ENCODE results near the gene MATN4.

DNA sequence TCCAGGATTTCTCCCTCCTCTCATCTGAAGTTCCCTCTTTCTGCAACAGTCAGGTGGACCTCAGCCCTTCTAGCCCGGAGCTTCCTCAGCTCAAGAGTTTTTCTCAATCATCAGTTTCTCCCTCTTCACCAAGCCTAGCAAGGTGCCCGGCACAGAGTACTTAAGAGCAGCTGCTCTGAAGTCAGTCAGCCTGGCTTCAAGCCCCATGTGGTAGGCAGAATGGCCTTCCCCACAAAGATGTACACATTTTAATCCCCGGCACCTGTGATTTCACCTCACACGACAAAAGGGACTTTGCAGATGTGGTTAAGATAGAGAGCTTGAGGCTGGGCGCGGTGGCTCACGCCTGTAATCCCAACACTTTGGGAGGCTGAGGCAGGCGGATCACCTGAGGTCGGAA, 16.6 kb downstream of the MATN4 start:
- no peak for TF ChIP-seq EZH2 (IDR thresholded peaks at IDR 0.05; ENCODE audit: borderline replicate concordance, insufficient read depth, low read length, poor library complexity, severe bottlenecking)
- TF ChIP-seq SMC3 (conservative IDR thresholded peaks at IDR 0.05; ENCODE audit: poor library complexity) = no peak
- TF ChIP-seq POLR2AphosphoS5 (IDR thresholded peaks at IDR 0.05) = no peak
- TF ChIP-seq, protein P1, sequence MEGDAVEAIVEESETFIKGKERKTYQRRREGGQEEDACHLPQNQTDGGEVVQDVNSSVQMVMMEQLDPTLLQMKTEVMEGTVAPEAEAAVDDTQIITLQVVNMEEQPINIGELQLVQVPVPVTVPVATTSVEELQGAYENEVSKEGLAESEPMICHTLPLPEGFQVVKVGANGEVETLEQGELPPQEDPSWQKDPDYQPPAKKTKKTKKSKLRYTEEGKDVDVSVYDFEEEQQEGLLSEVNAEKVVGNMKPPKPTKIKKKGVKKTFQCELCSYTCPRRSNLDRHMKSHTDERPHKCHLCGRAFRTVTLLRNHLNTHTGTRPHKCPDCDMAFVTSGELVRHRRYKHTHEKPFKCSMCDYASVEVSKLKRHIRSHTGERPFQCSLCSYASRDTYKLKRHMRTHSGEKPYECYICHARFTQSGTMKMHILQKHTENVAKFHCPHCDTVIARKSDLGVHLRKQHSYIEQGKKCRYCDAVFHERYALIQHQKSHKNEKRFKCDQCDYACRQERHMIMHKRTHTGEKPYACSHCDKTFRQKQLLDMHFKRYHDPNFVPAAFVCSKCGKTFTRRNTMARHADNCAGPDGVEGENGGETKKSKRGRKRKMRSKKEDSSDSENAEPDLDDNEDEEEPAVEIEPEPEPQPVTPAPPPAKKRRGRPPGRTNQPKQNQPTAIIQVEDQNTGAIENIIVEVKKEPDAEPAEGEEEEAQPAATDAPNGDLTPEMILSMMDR (IDR thresholded peaks at IDR 0.05; ENCODE audit: poor library complexity, severe bottlenecking) = no peak
- TF ChIP-seq RAD21 (conservative IDR thresholded peaks at IDR 0.05) = no peak
